Measurements from ENCODE around the gene ARSK.

ARSK gene

DNA sequence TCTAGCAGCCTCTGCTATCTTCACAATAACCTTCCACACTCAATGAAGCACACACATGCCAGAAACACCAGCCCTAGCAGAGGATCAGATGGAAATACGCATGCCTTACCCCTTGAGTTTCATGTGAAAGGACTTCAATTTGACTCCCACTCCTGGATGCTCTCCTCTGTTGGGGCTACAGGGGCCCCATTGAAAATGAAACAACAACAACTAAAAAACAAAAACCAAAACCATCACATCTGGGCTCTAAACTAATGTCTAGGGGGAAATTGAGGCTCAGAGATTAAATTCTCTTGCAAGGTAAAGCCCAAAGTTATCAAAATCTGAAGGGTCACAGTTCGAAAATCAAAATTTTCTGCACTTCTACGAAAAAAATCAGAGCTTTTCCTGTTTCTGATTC is 83.7 kb downstream of the ARSK start:
- TF ChIP-seq GATA3 (IDR thresholded peaks at IDR 0.05; ENCODE audit: low read depth, low read length) = no peak
- no peak for TF ChIP-seq GATA2 (IDR thresholded peaks at IDR 0.05; ENCODE audit: low read depth, low read length)

DNA sequence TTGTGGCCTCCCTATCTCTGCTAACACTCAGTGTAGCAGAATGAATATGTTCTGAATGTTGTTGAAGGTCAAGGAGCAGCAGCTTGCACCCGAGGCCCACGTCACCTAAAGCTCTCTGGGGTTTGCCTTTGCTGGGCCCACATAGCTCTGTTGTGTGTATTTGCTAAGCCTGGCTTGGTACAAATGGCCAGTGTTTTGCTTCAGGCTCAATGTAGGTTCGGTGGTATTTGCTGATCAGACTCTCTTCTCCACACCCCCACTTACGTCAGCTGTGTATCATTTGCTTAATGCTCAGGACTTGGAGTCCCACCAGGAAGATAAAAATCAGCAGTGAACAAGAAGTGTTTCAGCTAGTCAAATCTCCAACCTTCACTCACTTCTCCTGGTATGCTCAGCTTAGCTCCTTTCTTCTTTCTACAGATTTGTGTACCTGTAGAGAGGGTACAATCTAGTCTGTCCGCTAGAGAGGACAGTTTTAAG is 86.9 kb downstream of the ARSK start:
- no peak for TF ChIP-seq GATA3 (IDR thresholded peaks at IDR 0.05; ENCODE audit: low read depth, low read length)
- TF ChIP-seq GATA2 (IDR thresholded peaks at IDR 0.05; ENCODE audit: low read depth, low read length) = no peak

DNA sequence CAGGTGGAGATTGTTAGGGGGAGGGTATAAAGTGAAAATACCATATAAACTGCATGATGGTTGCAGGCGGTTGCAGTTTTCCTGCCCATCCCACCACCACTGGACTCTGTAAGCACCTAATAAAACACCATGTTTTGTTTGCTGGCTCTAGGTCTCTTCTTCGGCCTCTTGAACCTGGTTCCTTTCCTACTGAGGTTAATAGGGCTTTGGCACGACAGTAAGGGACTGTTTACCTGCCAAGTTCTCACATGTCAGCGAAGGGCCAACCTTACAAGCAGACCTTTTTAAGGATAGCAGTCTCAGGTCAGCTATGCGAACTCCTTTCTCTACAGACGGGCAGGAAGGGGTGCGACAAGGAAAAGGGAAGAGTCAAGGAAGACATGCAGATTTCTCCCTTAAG is 88.3 kb downstream of the ARSK start:
- TF ChIP-seq GATA2 (IDR thresholded peaks at IDR 0.05; ENCODE audit: low read depth, low read length) (no peak), GATA3 (IDR thresholded peaks at IDR 0.05; ENCODE audit: low read depth, low read length) (no peak)

DNA sequence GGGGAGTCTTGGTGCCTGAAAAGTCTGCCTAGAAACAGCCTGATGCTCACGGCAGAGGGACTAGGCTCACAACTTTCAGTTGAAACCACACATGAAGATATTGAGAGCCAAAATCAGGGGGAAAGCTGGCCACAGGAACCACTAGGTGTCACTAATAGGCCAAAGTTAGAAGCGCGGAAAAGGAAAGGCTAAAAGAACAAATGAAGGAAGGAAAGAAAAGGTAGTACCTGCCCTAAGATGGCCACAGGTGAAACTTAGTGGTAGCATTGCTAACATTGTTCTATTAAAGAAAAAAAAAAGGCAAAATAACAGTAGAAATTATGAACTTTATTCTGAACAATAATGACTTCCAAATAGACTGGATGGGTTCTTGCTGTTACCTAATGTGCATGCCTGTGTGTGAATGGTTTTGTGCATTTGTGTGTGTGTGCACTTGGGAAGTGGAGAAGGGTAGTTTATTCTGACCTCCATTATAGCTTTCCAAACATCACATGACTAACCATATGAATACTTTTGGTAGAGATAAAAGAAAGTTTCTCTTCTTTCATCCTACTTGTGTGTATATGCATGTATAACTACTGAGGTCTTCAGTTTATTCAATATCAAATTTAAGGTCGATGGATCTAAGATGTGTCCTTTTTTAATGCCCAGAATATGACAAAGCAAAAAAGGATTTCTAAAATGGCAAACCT is 89.6 kb downstream of the ARSK start:
- TF ChIP-seq GATA2 (IDR thresholded peaks at IDR 0.05; ENCODE audit: low read depth, low read length) = no peak
- no peak for TF ChIP-seq GATA3 (IDR thresholded peaks at IDR 0.05; ENCODE audit: low read depth, low read length)

DNA sequence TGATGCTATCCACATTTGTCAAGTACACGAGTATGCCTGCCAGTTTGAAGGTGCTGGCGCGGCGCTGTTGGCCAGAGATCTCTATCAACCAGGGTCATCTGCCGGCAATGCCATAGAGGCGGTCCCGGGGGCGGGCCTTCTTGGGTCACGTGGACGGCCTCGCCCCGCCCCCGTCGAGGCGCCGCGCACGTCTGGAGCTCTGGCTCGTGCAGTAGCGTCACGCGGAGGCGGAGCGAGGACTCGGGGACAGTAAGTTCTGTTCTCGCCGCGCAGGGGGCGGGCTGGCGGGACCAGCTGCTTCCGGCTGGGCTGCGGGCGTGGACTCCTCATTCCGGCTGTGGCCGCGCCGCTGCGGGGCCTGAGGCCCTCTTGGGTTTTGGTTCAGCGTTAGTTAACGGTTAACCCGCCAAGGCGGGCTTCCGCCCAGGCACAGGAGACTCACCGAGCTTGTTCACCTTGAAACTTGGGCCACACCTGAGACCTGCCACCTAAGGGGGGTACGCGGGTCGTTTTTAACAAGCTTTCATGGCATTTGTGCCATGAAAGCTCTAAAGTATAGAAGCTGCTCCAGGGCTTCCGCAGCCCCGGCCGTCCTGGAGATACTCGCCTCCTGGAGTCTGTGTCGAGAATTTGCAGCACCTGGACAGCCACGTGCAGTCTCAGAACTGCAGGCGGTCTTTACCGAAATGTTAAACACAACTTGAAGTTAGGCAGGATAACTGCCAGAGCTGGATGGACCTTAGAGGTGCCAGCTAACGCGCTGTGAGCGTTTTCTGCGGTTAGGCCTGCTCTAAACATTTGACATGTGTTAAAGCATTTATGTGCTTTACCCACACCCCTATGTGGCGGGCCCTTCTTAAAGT is 91.9 kb downstream of the ARSK start, which contains the start of gene RFESD:
RFESD (plus strand) TSS at position 209 of the 863 bp plus-strand sequence. CDS start 5,495 bp downstream, outside the sequence.
- peak; percentile 99 for TF ChIP-seq GATA2 (IDR thresholded peaks at IDR 0.05; ENCODE audit: low read depth, low read length)
- TF ChIP-seq GATA3 (IDR thresholded peaks at IDR 0.05; ENCODE audit: low read depth, low read length) = peak; percentile 85

DNA sequence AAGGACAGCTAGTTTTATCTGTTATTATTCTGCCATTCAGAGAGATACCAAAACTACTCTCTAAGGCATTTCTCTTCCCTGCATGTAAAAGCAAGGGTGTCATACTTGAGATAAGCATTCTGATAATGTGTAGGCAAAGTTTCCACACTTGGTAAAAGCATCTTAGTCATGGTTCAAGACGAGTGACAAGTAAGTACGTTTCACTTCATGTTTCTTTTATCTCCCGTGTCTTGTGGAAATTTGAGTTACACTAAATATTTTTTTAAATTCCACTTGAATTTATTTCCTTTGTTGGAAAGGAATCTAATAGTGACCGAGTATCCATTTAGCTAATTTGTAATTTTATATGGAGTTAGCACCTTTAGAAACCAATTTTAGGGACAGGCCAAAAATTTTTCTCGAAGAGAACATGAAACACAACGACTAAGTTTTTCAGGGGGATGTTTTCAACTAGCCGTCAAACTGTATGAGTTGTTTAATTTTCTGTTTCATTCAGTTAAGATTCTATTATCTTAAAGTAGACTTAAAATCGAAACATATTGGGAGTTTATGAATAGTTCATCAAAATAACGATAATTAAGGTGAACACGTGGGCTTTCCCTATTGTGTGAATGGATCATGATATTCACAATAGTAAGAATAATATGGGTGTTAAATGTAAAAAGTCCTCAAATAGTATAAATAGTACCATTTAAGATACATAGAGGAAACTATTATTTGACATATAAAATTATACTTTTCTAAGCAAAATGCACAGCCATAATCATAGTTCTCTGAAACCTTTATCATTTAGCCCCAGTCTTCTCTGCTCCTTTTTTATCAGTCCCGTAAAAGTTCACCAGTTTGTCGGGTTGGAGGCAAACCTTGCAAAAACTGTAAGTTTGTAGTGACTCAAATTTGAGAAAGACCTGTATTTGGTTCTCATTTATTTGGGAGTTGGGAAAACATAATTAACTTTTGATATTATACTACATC is 93.3 kb downstream of the ARSK start:
- TF ChIP-seq GATA3 (IDR thresholded peaks at IDR 0.05; ENCODE audit: low read depth, low read length) (no peak), GATA2 (IDR thresholded peaks at IDR 0.05; ENCODE audit: low read depth, low read length) (no peak)

DNA sequence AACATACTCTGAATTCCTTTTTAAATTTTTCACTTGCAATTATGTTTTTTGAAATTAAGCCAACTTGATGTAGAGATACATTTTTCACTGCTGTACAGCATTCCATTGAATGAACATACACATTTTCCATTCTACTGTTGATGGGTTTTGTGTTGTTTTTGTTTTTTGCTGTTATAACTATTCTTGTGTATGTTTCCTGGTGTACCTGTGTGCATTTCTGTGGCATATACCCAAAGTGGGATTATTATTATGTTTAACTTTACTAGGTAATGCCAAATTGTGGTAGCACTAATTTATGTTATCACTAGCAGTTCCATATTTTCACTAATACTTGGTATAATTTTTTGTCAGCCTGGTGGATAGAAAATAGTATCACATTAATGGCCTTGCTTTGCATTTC is 94.4 kb downstream of the ARSK start:
- no peak for TF ChIP-seq GATA3 (IDR thresholded peaks at IDR 0.05; ENCODE audit: low read depth, low read length)
- no peak for TF ChIP-seq GATA2 (IDR thresholded peaks at IDR 0.05; ENCODE audit: low read depth, low read length)

DNA sequence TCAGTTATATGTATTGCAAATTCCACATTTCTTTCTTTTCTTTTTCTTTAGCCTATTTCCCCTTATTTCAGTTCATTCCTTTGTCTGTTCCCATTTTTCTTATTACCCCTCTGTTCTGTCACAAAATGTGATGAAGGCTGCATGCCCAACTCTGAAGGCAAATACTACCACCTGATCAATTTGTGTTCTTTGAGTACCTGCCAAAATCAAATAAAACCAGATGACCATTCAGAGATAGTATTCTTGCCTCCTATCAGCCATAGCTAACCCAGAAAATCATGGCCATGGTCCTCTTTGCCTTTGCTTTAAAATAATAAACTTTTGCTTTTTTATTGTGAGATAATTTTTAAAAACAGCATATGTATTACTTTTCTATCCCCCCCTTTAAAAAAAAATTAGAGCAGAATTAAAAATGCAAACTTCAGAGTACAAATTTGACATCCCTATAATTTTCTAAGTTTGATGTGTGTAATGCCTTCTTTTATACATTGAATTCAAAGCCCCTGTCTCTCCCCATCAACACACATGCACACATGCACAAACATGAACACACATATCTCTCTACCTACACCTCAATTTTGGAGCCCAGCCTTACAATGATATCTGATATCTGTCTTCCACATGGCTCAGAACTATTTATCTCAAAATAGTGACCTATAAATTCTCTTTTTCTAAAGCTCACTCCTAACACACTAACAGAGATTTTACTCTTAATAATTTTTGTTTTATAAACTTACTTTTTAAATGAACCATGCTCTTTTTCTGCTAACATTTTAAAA is 95.1 kb downstream of the ARSK start:
- no peak for TF ChIP-seq GATA3 (IDR thresholded peaks at IDR 0.05; ENCODE audit: low read depth, low read length)
- no peak for TF ChIP-seq GATA2 (IDR thresholded peaks at IDR 0.05; ENCODE audit: low read depth, low read length)

DNA sequence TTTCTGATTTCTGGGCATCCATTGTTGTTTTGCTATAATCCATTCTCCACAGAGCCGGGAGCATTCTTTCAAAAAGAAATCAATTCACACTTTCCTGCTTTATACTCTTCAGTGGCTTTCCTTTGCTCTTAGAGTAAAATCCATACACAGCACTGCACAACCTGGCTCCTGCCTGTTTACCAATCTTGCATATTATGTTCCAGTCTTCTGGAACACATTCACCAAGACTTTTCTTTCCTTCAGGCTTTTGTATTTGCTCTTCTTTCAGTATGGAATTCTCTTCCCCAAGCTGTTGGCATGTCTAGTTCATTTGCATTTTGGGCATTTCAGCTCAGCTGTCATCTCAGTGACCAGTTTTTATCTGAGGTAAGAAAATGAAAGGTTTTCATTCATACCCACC is 97.9 kb downstream of the ARSK start:
- TF ChIP-seq GATA2 (IDR thresholded peaks at IDR 0.05; ENCODE audit: low read depth, low read length) = no peak
- no peak for TF ChIP-seq GATA3 (IDR thresholded peaks at IDR 0.05; ENCODE audit: low read depth, low read length)

DNA sequence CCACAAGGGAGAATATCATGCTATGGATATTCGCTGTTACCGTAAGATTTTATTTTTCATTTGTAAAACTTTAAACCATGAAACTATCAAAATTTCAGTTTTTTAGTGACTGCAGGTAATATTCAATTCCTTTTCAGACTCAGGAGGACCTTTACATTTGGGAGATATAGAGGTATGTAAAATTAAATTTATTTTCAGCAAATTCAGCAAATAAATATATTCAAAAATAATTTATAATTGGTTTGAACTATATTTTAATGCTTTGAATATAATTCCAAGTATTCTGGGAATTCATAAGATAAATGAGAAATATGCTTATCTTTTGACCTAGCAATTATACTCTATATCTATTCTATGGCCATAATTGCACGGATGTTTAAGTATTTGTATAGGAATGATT is 99.3 kb downstream of the ARSK start:
- TF ChIP-seq GATA3 (IDR thresholded peaks at IDR 0.05; ENCODE audit: low read depth, low read length) (no peak), GATA2 (IDR thresholded peaks at IDR 0.05; ENCODE audit: low read depth, low read length) (no peak)

All from SH-SY5Y (cell line).